ENCODE measurements around the gene RAB19.

Gene RAB19

DNA sequence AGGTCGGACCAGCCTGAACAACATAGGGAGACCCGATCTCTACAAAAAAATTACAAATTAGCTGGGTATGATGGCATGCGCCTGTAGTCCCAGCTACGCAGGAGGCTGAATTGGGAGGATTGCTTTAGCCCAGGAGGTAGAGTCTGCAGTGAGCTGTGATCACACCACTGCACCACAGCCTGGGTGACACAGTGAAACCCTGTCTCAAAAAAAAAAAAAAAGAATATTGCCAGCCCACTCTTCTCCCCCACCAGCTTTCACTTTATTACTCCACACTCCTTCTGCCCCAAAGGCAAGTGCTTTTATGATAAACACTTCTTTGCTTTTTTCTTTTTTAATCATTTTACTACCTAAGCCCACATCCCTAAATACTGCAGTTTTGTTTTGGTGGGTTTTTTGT lies 14.8 kb downstream of the RAB19 start:
- H3K4me3 ChIP-seq (replicated peaks; ENCODE audit: low read depth, low read length): no peak overlapping the region
- no peak for DNase-seq (ENCODE audit: low read depth)
- TF ChIP-seq CTCF (IDR thresholded peaks at IDR 0.05; ENCODE audit: low read length, missing control alignments): no peak

GRCh38 chr7:140421521-140421920 lies 17.7 kb downstream of the RAB19 start:
- TF ChIP-seq CTCF (IDR thresholded peaks at IDR 0.05; ENCODE audit: low read length, missing control alignments): no peak
- no peak for DNase-seq (ENCODE audit: low read depth)
- no peak overlapping the region for H3K4me3 ChIP-seq (replicated peaks; ENCODE audit: low read depth, low read length)

GRCh38 chr7:140423501-140423900 lies 19.6 kb downstream of the RAB19 start:
- no peak overlapping the region for H3K4me3 ChIP-seq (replicated peaks; ENCODE audit: low read depth, low read length)
- no peak for TF ChIP-seq CTCF (IDR thresholded peaks at IDR 0.05; ENCODE audit: low read length, missing control alignments)
- no peak for DNase-seq (ENCODE audit: low read depth)

DNA sequence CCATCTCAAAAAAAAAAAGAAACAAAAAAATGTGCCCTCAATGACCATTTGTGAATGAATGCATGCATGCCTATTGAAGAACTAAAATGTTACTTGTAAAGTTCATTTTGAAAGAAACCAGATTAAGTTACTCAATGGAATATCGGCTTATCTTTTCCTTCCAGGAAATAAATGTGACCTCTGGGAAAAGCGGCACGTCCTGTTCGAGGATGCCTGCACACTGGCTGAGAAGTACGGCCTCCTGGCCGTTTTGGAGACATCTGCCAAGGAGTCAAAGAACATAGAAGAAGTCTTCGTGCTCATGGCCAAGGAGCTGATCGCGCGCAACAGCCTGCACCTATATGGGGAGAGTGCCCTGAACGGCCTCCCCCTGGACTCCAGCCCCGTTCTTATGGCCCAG lies 21.9 kb downstream of the RAB19 start:
- no peak for TF ChIP-seq CTCF (IDR thresholded peaks at IDR 0.05; ENCODE audit: low read length, missing control alignments)
- no peak for DNase-seq (ENCODE audit: low read depth)
- no peak overlapping the region for H3K4me3 ChIP-seq (replicated peaks; ENCODE audit: low read depth, low read length)

GRCh38 chr7:140426130-140426529 lies 22.3 kb downstream of the RAB19 start:
- no peak overlapping the region for H3K4me3 ChIP-seq (replicated peaks; ENCODE audit: low read depth, low read length)
- DNase-seq (ENCODE audit: low read depth): no peak
- no peak for TF ChIP-seq CTCF (IDR thresholded peaks at IDR 0.05; ENCODE audit: low read length, missing control alignments)

- no peak overlapping the region for H3K4me3 ChIP-seq (replicated peaks; ENCODE audit: low read depth, low read length)
- DNase-seq (ENCODE audit: low read depth): no peak
- TF ChIP-seq CTCF (IDR thresholded peaks at IDR 0.05; ENCODE audit: low read length, missing control alignments): no peak
Measured at GRCh38 chr7:140433396-140433795, 29.5 kb downstream of the RAB19 start.

DNA sequence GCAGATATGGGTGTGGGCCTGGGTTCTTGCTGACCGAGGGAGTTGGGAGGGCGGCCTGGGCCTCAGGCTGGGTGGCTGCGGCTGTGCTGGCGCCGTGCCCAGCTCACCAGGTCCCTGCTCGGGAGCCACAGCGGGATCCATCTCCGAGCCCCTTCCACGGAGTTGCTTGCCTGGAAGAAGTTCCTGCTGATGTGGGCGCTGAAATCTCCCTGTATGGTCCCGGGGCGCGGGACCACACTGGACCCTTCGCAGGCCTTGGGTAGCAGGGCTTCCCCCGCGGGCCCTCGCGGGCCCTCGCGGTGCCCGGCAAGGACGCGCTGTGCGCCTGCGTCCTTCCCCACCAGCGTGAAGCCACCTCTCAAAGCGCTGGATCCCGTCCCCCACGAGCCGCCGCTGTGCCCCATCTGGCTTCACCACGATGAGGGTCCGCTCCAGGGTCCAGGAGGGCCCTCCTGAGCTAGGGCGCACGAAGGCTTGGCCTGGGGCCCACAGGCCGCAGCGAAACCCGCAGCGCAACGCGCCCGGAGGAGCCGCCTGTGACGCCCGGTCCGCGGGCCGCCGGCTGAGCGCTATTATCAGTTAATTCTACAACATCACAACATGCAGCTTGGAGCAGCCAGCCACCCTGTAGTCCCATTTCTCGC lies 31.5 kb downstream of the RAB19 start:
- TF ChIP-seq CTCF (IDR thresholded peaks at IDR 0.05; ENCODE audit: low read length, missing control alignments): no peak
- DNase-seq (ENCODE audit: low read depth): no peak
- peak overlapping the region; percentile 17 for H3K4me3 ChIP-seq (replicated peaks; ENCODE audit: low read depth, low read length)
